Bronchial epithelial cell (primary cell): ENCODE results near the gene SEC14L6. TPM values are rescaled to one million over a fixed set of nuclear protein-coding genes. Genes with fewer than 3 reads are reported as not detected.

Source experiments
- DNase-seq: peaks from one replicate; pipeline ENCODE4 v3.0.0-alpha.2; 2010; ENCODE audit warnings: low read depth
- FAIRE-seq: peaks from 2 replicates; lab custom pipeline; 2011; peaks lifted over from hg19 to GRCh38; lab: Jason Lieb, UNC
- H3K27me3 ChIP-seq: 2 replicates; pipeline ENCODE4 v1.5.1; 2011; ENCODE audit warnings: low read length; ENCODE audit not compliant: control insufficient read depth, insufficient read depth
- H3K36me3 ChIP-seq: 2 replicates; pipeline ENCODE4 v1.5.1; 2011; ENCODE audit warnings: low read length; ENCODE audit not compliant: control insufficient read depth, insufficient read depth
- H3K4me3 ChIP-seq: 2 replicates; pipeline ENCODE4 v1.5.1; 2011; ENCODE audit warnings: mild to moderate bottlenecking, low read depth, low read length, control low read depth
- CTCF ChIP-seq: IDR thresholded peaks from 2 replicates; pipeline ENCODE4 v1.5.1; 2011; ENCODE audit warnings: mild to moderate bottlenecking, moderate library complexity, low read length, control low read depth, inconsistent platforms; ENCODE audit not compliant: insufficient read depth, severe bottlenecking
- total RNA-seq: library from RNA; depleted of rRNA; stranded (reverse); fragments of >200 nt; gene quantifications from 2 replicates; pipeline ENCODE4 v1.2.1, GENCODE V29; 2014

The SEC14L6 gene
- total RNA-seq, 1 donor from 2014 or later = not detected

DNA sequence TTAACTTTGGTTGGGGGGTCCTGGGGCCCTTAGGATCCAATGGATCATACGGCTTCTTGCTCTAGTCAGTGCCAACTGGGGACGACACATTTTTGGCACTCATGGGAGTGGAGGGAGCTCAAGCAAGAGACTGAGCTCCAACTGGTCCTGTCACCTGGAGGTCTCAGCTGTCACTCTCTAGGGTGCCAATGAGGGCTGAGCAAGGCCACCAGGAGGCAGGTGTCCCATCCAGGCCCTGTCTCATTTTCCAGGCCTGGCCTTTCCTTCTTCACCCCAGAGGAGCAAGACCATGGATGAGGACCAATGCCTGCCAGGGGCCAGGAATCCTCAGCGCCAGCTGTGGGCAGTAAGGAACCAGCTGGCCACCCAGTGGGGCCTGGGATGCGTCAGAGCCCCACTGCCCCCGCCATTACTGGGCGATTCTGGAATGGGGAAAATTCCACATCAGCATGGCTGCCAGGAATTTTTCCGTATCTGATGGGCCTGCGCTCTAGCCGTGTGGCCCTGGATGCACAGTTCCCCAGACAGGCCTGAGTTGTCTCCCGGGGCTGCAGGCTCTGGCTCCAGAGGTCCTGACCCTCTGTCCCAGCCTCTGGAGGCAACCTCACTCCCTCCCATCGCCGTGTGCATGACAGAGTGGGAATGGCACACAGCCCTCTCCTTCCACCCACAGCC lies 28.6 kb upstream of the SEC14L6 start:
- Histone ChIP-seq H3K27me3 (peaks cover 2% of the 10 kb centered on the region), H3K4me3 (no peak overlapping the region), H3K36me3 (peaks cover 27% of the 10 kb centered on the region)
- DNase-seq = no peak
- TF ChIP-seq CTCF = no peak
- peak; percentile 13 for FAIRE-seq

DNA sequence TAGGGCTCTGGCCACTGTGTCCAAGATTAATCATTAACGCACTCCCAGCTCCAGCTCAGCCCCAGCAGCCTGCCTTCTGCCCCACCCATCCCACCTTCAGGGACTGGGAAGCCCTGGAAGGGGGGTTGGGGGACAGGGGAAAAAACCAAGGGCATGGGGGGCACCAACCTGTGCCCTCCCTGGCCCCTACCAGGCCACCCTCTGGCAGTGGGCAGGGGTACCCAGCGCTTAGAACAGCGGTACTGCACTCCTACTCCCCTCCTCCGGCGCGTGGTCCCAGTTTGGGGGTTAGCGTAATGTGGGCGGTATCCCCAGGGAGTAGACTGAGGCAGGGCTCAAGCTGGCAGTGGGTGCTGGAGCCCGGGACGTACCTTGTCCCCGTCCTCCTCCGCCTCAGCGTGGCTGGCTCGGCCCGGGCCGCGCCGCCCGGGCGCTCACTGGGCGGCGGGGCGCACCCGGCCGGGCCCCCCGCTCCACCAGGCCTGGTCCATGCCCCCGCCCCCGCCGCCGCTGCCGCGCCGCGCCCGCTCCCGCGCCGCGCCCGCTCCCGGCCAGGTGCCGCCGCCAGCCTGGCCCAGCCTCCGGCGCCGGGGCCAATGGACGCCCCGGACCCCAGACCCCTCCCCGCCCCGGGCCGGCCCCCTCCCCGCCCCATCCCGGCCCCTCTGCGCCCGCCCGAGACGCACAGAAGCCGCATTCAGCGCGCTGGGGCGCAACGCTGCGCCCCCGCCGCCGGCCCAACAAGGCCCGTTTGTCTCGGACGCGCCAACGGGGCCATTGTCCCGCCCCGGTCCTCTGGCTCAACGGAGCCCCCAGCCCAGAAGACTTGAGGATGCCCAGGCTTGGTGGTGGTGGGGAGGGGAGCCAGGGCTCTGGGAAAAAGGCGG lies 27.8 kb upstream of the SEC14L6 start, which contains the start of gene GAL3ST1:
Gene GAL3ST1 (minus strand): TSS at position 571 of the 887 bp plus-strand sequence. CDS start 17,273 bp downstream, outside the sequence.
- H3K4me3 ChIP-seq = no peak within 1 kb of the TSS
- H3K36me3 ChIP-seq = peaks cover 19% of the 10 kb centered on the region
- no peak for TF ChIP-seq CTCF
- no peak for FAIRE-seq
- no peak for DNase-seq
- H3K27me3 ChIP-seq = peaks cover 2% of the 10 kb centered on the region

- H3K4me3 ChIP-seq = no peak overlapping the region
- DNase-seq = no peak
- TF ChIP-seq CTCF = no peak
- peaks cover 14% of the 10 kb centered on the region for H3K36me3 ChIP-seq
- no peak for FAIRE-seq
- peaks cover 2% of the 10 kb centered on the region for H3K27me3 ChIP-seq
Measured at GRCh38 chr22:30573594-30574094, 27.1 kb upstream of the SEC14L6 start.

GRCh38 chr22:30572840-30573593 lies 26.5 kb upstream of the SEC14L6 start:
- no peak for DNase-seq
- no peak for TF ChIP-seq CTCF
- Histone ChIP-seq H3K27me3 (peaks cover 2% of the 10 kb centered on the region), H3K4me3 (no peak overlapping the region), H3K36me3 (peaks cover 13% of the 10 kb centered on the region)
- no peak for FAIRE-seq

DNA sequence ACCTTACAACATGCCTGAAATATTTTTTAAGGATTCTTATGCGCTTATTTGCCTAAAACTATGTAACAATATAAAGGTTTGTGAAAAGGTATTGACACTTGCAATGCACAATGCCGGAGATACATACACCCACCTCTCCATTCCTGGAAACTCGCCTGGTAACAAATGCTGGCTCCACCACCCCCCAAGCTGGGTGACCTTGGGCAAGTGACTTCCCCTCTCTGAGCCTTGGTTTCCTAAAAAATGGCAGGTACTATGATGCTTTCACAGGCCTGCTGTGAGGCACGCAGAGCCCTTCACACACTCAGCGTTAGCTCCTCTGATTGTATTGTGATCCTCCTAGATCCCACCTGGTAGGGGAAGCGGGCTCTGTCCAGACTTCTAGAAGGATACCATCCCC lies 25.7 kb upstream of the SEC14L6 start:
- TF ChIP-seq CTCF = no peak
- Histone ChIP-seq H3K4me3 (no peak overlapping the region), H3K36me3 (peaks cover 8% of the 10 kb centered on the region), H3K27me3 (peaks cover 2% of the 10 kb centered on the region)
- DNase-seq = no peak
- no peak for FAIRE-seq
